OCI-LY1 (cell line): ENCODE data around the gene CD69.

Experiments
- CTCF ChIP-seq: fragments of 200-600 bp; sonication (generic), shearing (Covaris generic); IDR thresholded peaks from 2 replicates; pipeline ENCODE4 v1.5.1; 2017; ENCODE audit warnings: mild to moderate bottlenecking, antibody characterized with exemption, low read length, moderate library complexity, mixed read lengths
- EZH2 ChIP-seq: fragments of 200-600 bp; sonication (generic), shearing (Covaris generic); IDR thresholded peaks from 2 replicates; pipeline ENCODE4 v1.8.0; 2017; ENCODE audit warnings: borderline replicate concordance, mixed run types, mild to moderate bottlenecking, antibody characterized with exemption, low read length, moderate library complexity, mixed read lengths

GRCh38 chr12:9706086-9706685 is 54.5 kb downstream of the CD69 start:
- no peak for TF ChIP-seq CTCF
- TF ChIP-seq EZH2: no peak
